Measurements from ENCODE around the gene GAREM1. TPM values are rescaled to one million over a fixed set of nuclear protein-coding genes. Genes with fewer than 3 reads are reported as not detected.
A peak's percentile ranks its signal among the peaks of the same experiment; 100 is the strongest.

The GAREM1 gene
- 8.9 TPM for polyA plus RNA-seq (2013, experiment 1 of 2)
- polyA plus RNA-seq (2013, experiment 2 of 2): 7.5 TPM

GRCh38 chr18:32470714-32471633 is at the start of gene GAREM1:
Gene GAREM1 (minus strand): TSS chr18:32470882. CDS start chr18:32470428, 454 bp downstream.
- Histone ChIP-seq H3K9ac (ENCODE audit: low read length) (peak within 1 kb of the TSS; percentile 85), H3K23ac (ENCODE audit: low read length) (peak within 1 kb of the TSS; percentile 36), H3K4me1 (ENCODE audit: control insufficient read depth, low read depth, low read length) (peaks cover 11% of the 10 kb centered on the region), H2BK120ac (ENCODE audit: low read depth, low read length) (peak within 1 kb of the TSS; percentile 47), H3K4me2 (ENCODE audit: low read length) (peak within 1 kb of the TSS; percentile 90), H2BK15ac (replicated peaks; ENCODE audit: low read depth) (no peak within 1 kb of the TSS), H2AK5ac (ENCODE audit: low read length) (no peak within 1 kb of the TSS), H3K36me3 (ENCODE audit: control insufficient read depth, insufficient read depth, low read length) (no peaks in the 10 kb centered on the region), H3K27ac (ENCODE audit: low read depth, low read length) (peak within 1 kb of the TSS; percentile 96), H3K4ac (ENCODE audit: low read depth, low read length) (peak within 1 kb of the TSS; percentile 2), H4K8ac (ENCODE audit: low read depth, low read length) (peak within 1 kb of the TSS; percentile 84), H4K5ac (ENCODE audit: low read length) (no peak within 1 kb of the TSS), H3K4me3 (ENCODE audit: low read length) (peak within 1 kb of the TSS; percentile 64), H2BK5ac (ENCODE audit: low read length) (peak within 1 kb of the TSS; percentile 9), H3K56ac (ENCODE audit: low read length) (peak within 1 kb of the TSS; percentile 91), H3K79me2 (ENCODE audit: control insufficient read depth, insufficient read depth, low read length) (peaks cover 11% of the 10 kb centered on the region), H3K79me1 (ENCODE audit: low read length) (peaks cover 7% of the 10 kb centered on the region), H3K27me3 (ENCODE audit: insufficient read depth, low read length, poor library complexity) (no peaks in the 10 kb centered on the region), H3K18ac (ENCODE audit: low read length) (peak within 1 kb of the TSS; percentile 56)
- no CpG with 5 or more reads among the region's 82 CpGs for WGBS (ENCODE audit: extremely low coverage, insufficient coverage, low lambda C conversion rate)
- peak; percentile 98 for DNase-seq

GRCh38 chr18:32511147-32511546 is 40.5 kb upstream of the GAREM1 start:
- H3K9ac ChIP-seq (ENCODE audit: low read length): no peak overlapping the region
- no peaks in the 10 kb centered on the region for H3K79me2 ChIP-seq (ENCODE audit: control insufficient read depth, insufficient read depth, low read length)
- no peak overlapping the region for H4K5ac ChIP-seq (ENCODE audit: low read length)
- H2AK5ac ChIP-seq (ENCODE audit: low read length): no peak overlapping the region
- H3K23ac ChIP-seq (ENCODE audit: low read length): no peak overlapping the region
- no peak for DNase-seq
- no peak overlapping the region for H2BK15ac ChIP-seq (replicated peaks; ENCODE audit: low read depth)
- H3K27me3 ChIP-seq (ENCODE audit: insufficient read depth, low read length, poor library complexity): no peaks in the 10 kb centered on the region
- H3K4me2 ChIP-seq (ENCODE audit: low read length): no peak overlapping the region
- no peak overlapping the region for H2BK120ac ChIP-seq (ENCODE audit: low read depth, low read length)
- H4K8ac ChIP-seq (ENCODE audit: low read depth, low read length): no peak overlapping the region
- H3K4me3 ChIP-seq (ENCODE audit: low read length): no peak overlapping the region
- H3K4me1 ChIP-seq (ENCODE audit: control insufficient read depth, low read depth, low read length): no peaks in the 10 kb centered on the region
- no peaks in the 10 kb centered on the region for H3K36me3 ChIP-seq (ENCODE audit: control insufficient read depth, insufficient read depth, low read length)
- H3K56ac ChIP-seq (ENCODE audit: low read length): no peak overlapping the region
- no peak overlapping the region for H3K18ac ChIP-seq (ENCODE audit: low read length)
- H2BK5ac ChIP-seq (ENCODE audit: low read length): no peak overlapping the region
- no peak overlapping the region for H3K4ac ChIP-seq (ENCODE audit: low read depth, low read length)
- WGBS (ENCODE audit: extremely low coverage, insufficient coverage, low lambda C conversion rate): no CpG with 5 or more reads among the region's 7 CpGs
- no peaks in the 10 kb centered on the region for H3K79me1 ChIP-seq (ENCODE audit: low read length)
- no peak overlapping the region for H3K27ac ChIP-seq (ENCODE audit: low read depth, low read length)

- Histone ChIP-seq H2BK5ac (ENCODE audit: low read length) (no peak overlapping the region), H3K79me2 (ENCODE audit: control insufficient read depth, insufficient read depth, low read length) (no peaks in the 10 kb centered on the region), H3K4me3 (ENCODE audit: low read length) (no peak overlapping the region), H3K56ac (ENCODE audit: low read length) (no peak overlapping the region), H4K5ac (ENCODE audit: low read length) (no peak overlapping the region), H3K23ac (ENCODE audit: low read length) (no peak overlapping the region), H3K18ac (ENCODE audit: low read length) (no peak overlapping the region), H3K4ac (ENCODE audit: low read depth, low read length) (no peak overlapping the region), H3K4me1 (ENCODE audit: control insufficient read depth, low read depth, low read length) (no peaks in the 10 kb centered on the region), H2AK5ac (ENCODE audit: low read length) (no peak overlapping the region), H4K8ac (ENCODE audit: low read depth, low read length) (no peak overlapping the region), H2BK15ac (replicated peaks; ENCODE audit: low read depth) (no peak overlapping the region), H3K4me2 (ENCODE audit: low read length) (no peak overlapping the region), H3K27me3 (ENCODE audit: insufficient read depth, low read length, poor library complexity) (no peaks in the 10 kb centered on the region), H3K36me3 (ENCODE audit: control insufficient read depth, insufficient read depth, low read length) (no peaks in the 10 kb centered on the region), H3K9ac (ENCODE audit: low read length) (no peak overlapping the region), H3K79me1 (ENCODE audit: low read length) (no peaks in the 10 kb centered on the region), H2BK120ac (ENCODE audit: low read depth, low read length) (no peak overlapping the region), H3K27ac (ENCODE audit: low read depth, low read length) (no peak overlapping the region)
- no CpG with 5 or more reads among the region's 3 CpGs for WGBS (ENCODE audit: extremely low coverage, insufficient coverage, low lambda C conversion rate)
- DNase-seq: no peak
Measured at GRCh38 chr18:32509111-32509510, 38.4 kb upstream of the GAREM1 start.

GRCh38 chr18:32507093-32507492 is 36.4 kb upstream of the GAREM1 start:
- no peak overlapping the region for H4K8ac ChIP-seq (ENCODE audit: low read depth, low read length)
- H3K4ac ChIP-seq (ENCODE audit: low read depth, low read length): no peak overlapping the region
- no peak for DNase-seq
- H2AK5ac ChIP-seq (ENCODE audit: low read length): no peak overlapping the region
- H3K27me3 ChIP-seq (ENCODE audit: insufficient read depth, low read length, poor library complexity): no peaks in the 10 kb centered on the region
- no peak overlapping the region for H2BK15ac ChIP-seq (replicated peaks; ENCODE audit: low read depth)
- H3K4me1 ChIP-seq (ENCODE audit: control insufficient read depth, low read depth, low read length): no peaks in the 10 kb centered on the region
- H4K5ac ChIP-seq (ENCODE audit: low read length): no peak overlapping the region
- no peak overlapping the region for H2BK120ac ChIP-seq (ENCODE audit: low read depth, low read length)
- WGBS (ENCODE audit: extremely low coverage, insufficient coverage, low lambda C conversion rate): no CpG with 5 or more reads among the region's 1 CpG
- H3K79me2 ChIP-seq (ENCODE audit: control insufficient read depth, insufficient read depth, low read length): no peaks in the 10 kb centered on the region
- H3K27ac ChIP-seq (ENCODE audit: low read depth, low read length): no peak overlapping the region
- H3K36me3 ChIP-seq (ENCODE audit: control insufficient read depth, insufficient read depth, low read length): no peaks in the 10 kb centered on the region
- H3K9ac ChIP-seq (ENCODE audit: low read length): no peak overlapping the region
- H3K79me1 ChIP-seq (ENCODE audit: low read length): no peaks in the 10 kb centered on the region
- H3K4me3 ChIP-seq (ENCODE audit: low read length): no peak overlapping the region
- no peak overlapping the region for H3K56ac ChIP-seq (ENCODE audit: low read length)
- no peak overlapping the region for H3K18ac ChIP-seq (ENCODE audit: low read length)
- no peak overlapping the region for H3K4me2 ChIP-seq (ENCODE audit: low read length)
- H3K23ac ChIP-seq (ENCODE audit: low read length): no peak overlapping the region
- H2BK5ac ChIP-seq (ENCODE audit: low read length): no peak overlapping the region

GRCh38 chr18:32502014-32502413 is 31.3 kb upstream of the GAREM1 start:
- no peak overlapping the region for H2BK120ac ChIP-seq (ENCODE audit: low read depth, low read length)
- H3K4me1 ChIP-seq (ENCODE audit: control insufficient read depth, low read depth, low read length): no peaks in the 10 kb centered on the region
- no peak overlapping the region for H4K5ac ChIP-seq (ENCODE audit: low read length)
- WGBS (ENCODE audit: extremely low coverage, insufficient coverage, low lambda C conversion rate): no CpG with 5 or more reads among the region's 4 CpGs
- H3K23ac ChIP-seq (ENCODE audit: low read length): no peak overlapping the region
- DNase-seq: no peak
- no peak overlapping the region for H4K8ac ChIP-seq (ENCODE audit: low read depth, low read length)
- no peak overlapping the region for H3K56ac ChIP-seq (ENCODE audit: low read length)
- no peaks in the 10 kb centered on the region for H3K27me3 ChIP-seq (ENCODE audit: insufficient read depth, low read length, poor library complexity)
- H3K79me1 ChIP-seq (ENCODE audit: low read length): no peaks in the 10 kb centered on the region
- H3K4ac ChIP-seq (ENCODE audit: low read depth, low read length): no peak overlapping the region
- no peak overlapping the region for H3K27ac ChIP-seq (ENCODE audit: low read depth, low read length)
- no peak overlapping the region for H2BK5ac ChIP-seq (ENCODE audit: low read length)
- no peak overlapping the region for H3K4me3 ChIP-seq (ENCODE audit: low read length)
- no peak overlapping the region for H3K18ac ChIP-seq (ENCODE audit: low read length)
- H3K9ac ChIP-seq (ENCODE audit: low read length): no peak overlapping the region
- H2BK15ac ChIP-seq (replicated peaks; ENCODE audit: low read depth): no peak overlapping the region
- no peak overlapping the region for H3K4me2 ChIP-seq (ENCODE audit: low read length)
- H2AK5ac ChIP-seq (ENCODE audit: low read length): no peak overlapping the region
- H3K36me3 ChIP-seq (ENCODE audit: control insufficient read depth, insufficient read depth, low read length): no peaks in the 10 kb centered on the region
- H3K79me2 ChIP-seq (ENCODE audit: control insufficient read depth, insufficient read depth, low read length): no peaks in the 10 kb centered on the region
